GM15510 (cell line): ENCODE measurements around the gene PRRG2.

ENCODE experiments used
- POLR2A ChIP-seq: IDR thresholded peaks from 3 replicates; pipeline ENCODE4 v1.6.1; 2011; ENCODE audit warnings: borderline replicate concordance; ENCODE audit not compliant: insufficient read length; ENCODE audit errors: extremely low read depth

PRRG2 gene

GRCh38 chr19:49613374-49613773, 32.3 kb downstream of the PRRG2 start:
- no peak for TF ChIP-seq POLR2A

- TF ChIP-seq POLR2A, result no peak
Observed at GRCh38 chr19:49614096-49614833, 33.1 kb downstream of the PRRG2 start.

- no peak for TF ChIP-seq POLR2A
Observed at GRCh38 chr19:49615861-49616260, 34.7 kb downstream of the PRRG2 start.

GRCh38 chr19:49616532-49616931, 35.4 kb downstream of the PRRG2 start:
- no peak for TF ChIP-seq POLR2A

- no peak for TF ChIP-seq POLR2A
Observed at GRCh38 chr19:49616945-49617344, 35.8 kb downstream of the PRRG2 start.

- no peak for TF ChIP-seq POLR2A
Observed at GRCh38 chr19:49624967-49625910, 44.1 kb downstream of the PRRG2 start.

GRCh38 chr19:49626226-49626625, 45.1 kb downstream of the PRRG2 start:
- no peak for TF ChIP-seq POLR2A

- no peak for TF ChIP-seq POLR2A
Observed at GRCh38 chr19:49629659-49630058, 48.5 kb downstream of the PRRG2 start.

- TF ChIP-seq POLR2A, result no peak
Observed at GRCh38 chr19:49631014-49631588, 50.0 kb downstream of the PRRG2 start.

- no peak for TF ChIP-seq POLR2A
Observed at GRCh38 chr19:49631610-49632192, 50.6 kb downstream of the PRRG2 start.

GRCh38 chr19:49632576-49632975, 51.5 kb downstream of the PRRG2 start:
- TF ChIP-seq POLR2A, result no peak

GRCh38 chr19:49635530-49636232, 54.6 kb downstream of the PRRG2 start:
- TF ChIP-seq POLR2A, result no peak

- TF ChIP-seq POLR2A, result no peak
Observed at GRCh38 chr19:49636233-49636932, 55.3 kb downstream of the PRRG2 start.

GRCh38 chr19:49637821-49638738, 57.0 kb downstream of the PRRG2 start:
- TF ChIP-seq POLR2A, result no peak
